ENCODE data around the gene FLT3.
"Not testable (repeated sequence)": the region's sequence is repeated elsewhere in the genome, so short reads cannot be mapped to it uniquely, and the experiment has no call there.

Gene FLT3

DNA sequence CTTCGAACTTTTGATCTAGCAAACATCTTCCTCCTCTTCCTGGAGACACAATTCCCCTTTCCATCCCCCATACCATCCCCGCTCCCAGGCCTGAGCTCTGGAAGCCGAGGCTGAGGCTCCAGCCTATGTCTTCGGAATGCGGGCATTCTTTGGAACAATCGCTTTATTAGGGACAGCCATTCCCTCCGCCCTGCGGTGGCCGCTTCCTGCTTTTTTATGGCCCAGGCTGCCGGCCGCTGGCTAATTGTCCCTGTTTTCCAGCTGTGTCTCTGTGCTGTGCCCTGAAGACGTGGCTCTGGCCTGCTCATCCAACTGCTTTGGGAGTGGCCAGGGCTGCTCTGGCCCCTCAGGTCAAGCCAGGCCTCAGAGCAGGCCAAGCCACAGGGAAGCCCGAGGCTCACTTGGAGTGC, 129.1 kb downstream of the FLT3 start:
- DNase-seq: no peak

DNA sequence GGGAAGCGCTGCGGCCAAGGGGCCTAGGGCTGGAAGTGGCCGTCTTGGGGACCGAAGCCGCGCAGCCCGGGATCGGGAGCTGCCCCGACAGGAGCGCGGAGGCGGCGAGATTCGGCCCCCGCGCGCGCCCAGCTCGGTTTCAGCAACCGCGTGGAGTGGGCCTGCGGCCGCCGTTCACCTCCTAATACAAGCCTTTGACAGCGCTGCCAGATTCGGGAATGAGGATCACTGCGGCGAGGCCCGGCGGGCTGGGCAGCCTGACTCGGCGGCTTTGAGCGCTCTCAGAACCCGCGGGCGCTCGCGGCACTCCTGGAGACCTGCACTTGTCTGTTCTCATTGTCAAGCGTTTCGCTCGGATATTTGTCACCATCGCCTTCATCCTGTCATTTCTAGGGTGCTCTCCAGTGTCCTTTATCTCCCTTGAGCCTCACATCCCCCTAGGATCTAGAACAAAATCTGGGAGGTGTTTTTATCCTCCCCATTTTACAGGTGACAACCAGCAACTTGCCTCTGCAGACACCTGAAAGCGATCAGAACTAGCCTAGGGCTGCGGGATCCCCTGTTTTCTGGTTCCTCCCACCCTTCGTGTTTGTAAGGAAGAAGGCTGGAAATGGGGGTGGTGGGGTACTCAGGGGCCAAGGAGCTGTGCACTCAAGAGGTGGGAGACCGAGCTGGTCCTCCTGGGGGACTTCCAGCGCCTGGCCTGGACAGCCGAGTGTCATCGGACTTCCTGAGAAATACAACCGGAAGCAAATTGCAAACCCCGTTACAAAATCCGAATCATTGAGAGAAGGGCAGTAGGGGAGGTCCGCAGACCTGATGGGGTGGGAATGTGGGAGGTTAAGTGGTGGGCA, 129.8 kb downstream of the FLT3 start:
- DNase-seq: no peak

DNA sequence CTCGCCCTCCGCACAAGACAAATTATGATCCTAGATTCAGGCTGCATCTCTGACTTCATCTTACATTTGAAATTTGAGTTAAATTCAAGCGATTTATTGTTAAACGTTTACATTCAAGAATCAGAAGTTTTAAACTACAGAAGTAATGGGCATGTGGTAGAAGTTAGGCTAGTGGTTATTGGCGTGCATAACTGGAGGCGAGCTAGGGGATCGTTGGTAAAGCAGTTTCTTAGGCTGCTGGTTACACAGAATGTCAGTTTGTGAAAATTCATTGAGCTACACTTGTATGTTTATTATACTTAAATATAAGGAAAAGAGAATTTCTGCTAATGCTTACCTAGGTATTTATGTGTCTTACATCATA, 130.5 kb downstream of the FLT3 start:
- no peak for DNase-seq

DNA sequence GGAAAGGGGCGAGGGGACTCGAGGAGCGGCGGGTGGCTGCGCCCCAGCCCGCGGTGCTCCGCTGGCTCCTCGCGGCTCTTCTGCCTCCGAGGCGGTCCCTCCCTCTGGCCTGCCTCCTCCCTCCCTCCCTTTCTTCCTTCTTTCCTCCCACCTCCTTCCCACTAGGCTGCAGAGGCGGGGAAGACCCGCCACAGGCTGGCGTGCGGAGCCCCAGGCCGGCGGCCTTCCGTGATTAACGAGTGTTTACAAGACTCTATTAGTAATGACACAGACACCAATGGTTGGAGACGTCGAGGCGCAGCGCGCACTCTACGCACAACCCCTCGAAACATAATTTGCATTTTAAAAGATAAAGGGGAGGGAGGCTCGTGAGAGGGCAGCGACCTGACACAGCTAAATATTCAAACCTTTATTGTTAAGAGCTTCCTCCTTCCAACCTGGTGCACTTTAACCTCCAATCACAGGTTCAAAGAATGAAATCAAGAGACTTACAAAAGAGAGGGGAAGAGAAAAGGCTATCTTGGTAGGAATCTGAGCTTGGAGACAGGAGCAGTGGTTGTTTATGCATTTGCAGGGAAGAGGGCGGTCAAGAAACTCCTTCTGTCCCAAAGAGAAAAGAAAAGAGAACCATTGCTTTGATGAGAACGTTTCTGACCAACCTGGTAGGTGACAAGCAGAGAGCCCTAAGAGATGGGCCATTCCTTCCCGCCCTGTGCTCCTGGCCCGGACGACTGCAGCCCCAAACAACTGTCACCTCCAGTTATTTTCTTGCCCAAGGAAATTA, 131.1 kb downstream of the FLT3 start, which contains the start of gene CDX2:
Gene CDX2, minus strand, starts transcription at position 234 of the 784 bp plus-strand sequence. CDS start 309 bp downstream, outside the sequence.
- no peak for DNase-seq

DNA sequence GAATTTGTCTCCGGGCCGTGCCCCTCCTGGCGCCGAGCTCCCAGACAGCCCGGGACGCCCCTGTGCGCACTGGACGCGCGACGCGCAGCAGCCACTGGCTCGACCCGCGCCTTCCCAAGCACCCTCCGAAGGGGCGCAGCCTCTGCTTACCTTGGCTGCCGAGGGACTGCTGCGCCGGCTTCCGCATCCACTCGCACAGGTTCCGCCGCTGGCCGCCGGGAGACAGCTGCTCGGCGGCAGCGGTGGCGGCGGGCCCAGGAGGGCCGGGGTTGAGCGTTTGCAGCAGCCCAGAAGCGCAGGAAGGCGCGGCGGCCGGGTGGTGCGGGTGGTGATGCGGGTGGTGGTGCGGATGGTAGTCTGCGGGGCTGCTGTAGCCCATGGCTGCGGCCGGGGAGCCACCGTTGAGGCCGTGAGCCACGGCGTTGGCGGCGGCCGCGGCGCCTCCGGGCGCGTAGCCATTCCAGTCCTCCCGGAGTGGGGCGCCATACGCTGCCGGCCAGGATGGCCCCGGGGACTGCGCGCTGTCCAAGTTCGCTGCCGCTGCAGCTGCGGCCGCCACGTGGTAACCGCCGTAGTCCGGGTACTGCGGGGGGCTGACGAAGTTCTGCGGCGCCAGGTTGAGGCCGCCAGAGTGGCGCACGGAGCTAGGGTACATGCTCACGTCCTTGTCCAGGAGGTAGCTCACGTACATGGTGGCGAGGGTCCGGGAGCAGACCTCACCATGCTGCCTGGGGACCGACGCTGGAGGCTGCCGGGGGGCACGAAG, 131.9 kb downstream of the FLT3 start:
- no peak for DNase-seq

GRCh38 chr13:27967736-27968315, 132.6 kb downstream of the FLT3 start:
- no peak for DNase-seq

- DNase-seq: no peak
These were observed 133.1 kb downstream of the FLT3 start for GRCh38 chr13:27967203-27967735.

DNA sequence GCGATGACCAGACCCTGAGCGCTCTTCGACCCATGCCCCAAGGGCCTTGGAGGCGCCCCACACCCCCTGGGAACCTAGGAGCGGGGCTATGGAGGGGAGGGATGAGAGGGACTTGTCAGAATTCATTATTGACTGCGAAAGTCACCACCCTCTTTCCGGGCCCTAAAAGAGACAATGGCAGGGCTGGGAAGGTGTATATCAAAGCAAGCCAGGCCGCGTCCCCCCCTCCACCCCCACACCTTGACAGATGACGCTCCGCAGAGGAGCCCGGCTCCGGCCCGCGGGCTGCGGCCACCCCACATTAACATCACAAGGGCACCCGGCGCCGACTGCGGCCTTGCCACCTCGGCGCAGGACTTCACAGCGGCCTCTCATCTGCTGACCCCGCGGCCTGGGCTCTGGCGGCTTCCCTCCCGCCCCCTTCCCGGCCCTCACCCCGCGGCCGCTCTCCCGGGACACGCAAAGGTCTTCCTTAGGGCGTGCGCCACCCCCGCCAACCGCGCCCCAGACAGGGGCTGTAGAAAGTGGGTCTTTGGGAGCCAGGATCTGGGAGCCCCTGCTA, 133.7 kb downstream of the FLT3 start:
- DNase-seq: no peak

DNA sequence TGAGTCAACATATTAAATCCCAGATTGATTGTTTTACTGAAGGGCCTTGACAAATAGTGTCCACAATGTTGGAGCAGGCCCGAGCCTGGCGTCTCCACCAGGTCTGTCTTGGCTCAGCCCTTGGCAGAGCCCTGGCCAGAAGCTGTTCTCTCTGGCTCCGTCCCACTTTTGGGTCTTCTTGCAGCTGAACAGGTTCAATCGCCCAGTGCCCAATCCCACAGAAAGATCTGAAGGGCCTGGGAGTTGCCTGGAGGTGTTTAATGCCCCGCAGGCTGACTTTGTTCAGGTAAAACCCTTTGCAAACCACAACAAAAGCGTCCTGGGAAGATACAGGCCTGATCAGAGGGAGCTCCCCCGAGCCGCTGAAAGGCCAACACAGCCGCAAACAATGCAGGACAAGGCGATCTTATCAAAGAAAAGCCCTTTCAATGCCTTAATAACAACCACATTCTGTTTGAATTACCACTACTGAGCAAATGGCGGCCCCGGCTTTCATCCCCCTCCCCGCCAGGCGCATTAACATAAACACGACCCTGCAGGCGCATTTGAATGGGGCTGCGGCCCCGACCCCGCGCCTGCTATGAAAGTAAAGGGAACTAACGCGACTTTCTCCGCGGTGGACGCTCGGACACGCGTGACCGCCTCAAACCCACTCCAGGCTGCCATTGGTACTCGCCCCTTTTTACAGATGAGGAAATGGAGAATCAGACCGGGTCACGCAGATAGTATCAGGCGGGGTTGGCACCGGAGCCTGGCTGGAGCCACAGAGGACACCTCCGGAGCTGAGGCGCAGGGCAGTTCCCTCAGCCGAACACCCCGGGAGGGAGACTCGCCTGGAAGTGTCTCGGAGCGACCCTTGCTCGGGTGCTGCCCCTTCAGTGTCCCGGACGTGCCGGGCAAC, 134.4 kb downstream of the FLT3 start:
- no peak for DNase-seq

GRCh38 chr13:27965343-27965739, 135.0 kb downstream of the FLT3 start:
- DNase-seq: no peak

- DNase-seq: no peak
These were observed 135.5 kb downstream of the FLT3 start for GRCh38 chr13:27964741-27965323.

DNA sequence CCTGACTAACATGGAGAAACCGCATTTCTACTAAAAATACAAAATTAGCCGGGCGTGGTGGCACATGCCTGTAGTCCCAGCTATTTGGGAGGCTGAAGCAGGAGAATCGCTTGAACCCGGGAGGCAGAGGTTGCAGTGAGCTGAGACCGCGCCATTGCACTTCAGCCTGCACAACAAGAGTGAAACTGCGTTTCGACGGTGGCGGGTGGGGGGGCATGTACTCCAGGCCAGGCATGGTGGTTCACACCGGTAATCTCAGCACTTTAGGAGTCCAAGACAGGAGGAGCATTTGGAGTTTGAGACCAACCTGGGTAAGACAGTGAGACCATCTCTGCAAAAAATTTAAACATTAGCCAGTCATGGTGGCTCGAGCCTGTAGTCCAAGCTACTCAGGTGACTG, 136.2 kb downstream of the FLT3 start:
- not testable (repeated sequence) for DNase-seq

DNA sequence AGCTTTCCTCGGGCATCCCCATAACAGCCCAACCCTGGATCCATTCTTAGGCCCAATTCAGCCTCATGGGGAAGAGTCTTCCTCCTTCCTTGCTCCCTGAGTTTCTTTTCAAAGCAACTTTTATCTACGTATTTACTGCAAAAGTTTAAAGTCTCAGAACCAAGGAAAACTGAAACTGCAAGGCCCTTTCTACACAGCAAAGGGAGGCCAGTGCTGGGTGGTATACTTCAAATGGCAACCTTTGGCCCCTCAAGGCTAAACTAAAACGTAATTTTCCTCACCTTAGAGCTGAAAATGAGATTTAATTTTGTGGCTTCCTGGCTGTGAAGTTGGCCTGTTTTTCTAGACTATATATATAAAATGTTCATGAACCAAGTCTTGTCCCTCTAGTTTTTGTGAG, 136.9 kb downstream of the FLT3 start:
- no peak for DNase-seq

- DNase-seq: no peak
These were observed 137.4 kb downstream of the FLT3 start for GRCh38 chr13:27962982-27963381.

DNA sequence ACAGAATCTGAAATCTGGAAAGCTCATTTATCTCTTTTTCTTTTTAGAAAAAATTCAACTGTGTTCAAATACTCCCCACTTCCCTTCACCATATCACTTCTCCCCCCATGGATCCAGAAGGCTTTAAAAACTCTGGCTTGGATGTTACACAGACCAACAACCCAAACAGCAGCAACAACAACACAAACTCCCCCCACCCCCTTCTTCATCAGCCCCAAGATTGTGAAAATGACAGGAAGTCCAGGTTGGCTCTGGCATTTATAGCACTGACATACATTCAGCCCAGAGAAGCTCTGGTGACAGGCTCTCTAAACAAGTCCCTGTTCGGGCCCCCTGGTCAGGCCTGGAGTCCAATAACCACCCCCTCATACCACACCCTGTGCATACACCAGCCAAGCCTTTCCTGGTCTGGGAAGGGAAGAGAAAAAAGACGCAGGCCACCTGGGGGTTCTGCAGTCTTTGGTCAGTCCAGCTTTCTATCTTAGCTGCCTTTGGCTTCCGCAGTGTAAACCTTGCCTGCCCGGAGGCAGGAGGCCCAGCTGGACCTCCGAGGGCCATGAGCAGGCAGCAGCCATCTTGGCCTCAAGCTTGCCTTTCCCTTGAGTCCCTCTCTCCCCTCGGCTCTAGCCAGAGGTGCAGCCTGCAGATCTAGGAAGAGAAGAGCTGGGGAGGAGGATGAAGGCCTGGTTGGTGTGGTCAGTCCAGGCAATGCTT, 138.1 kb downstream of the FLT3 start:
- no peak for DNase-seq

DNA sequence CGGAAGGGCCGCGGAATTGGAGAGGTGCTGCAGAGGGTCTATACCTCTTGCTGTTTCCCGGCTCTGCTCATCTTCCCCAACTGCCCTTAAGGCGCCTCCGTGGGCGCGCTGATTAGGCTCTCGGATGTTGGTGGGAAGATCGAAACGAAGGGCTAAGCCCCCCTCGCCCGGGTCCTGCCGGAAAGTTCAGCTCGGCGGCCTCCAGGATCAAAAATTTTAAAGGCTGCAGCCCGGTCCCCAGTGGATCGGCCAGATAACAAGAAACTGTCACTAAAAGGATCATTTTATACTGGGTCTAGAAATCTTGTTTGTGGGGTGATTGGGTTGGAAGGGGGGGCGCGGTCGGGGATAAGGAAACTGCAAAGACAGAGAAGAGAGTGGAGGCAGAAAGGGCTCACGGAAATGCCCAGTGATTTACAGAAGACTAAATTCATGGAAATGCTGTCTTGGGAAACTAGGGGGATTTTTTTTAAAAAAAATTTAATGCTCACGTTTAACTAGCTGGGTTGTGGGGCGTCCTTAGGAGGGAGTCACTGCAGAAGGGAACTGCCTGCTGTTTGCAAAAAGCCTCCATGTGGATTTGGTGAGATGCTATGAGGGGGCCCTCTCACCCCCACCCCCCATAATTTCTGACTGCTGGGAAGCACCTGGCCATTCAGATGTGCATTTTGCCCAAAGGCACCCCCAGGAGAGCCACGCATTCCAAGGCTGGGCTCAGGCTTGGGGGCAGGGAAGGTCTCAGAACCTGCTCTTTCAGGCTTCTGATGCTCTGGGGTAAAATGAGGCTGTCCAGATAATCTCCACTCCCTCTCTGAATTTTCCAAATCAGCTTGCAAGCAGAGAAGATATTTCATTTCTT, 138.9 kb downstream of the FLT3 start:
- no peak for DNase-seq

DNA sequence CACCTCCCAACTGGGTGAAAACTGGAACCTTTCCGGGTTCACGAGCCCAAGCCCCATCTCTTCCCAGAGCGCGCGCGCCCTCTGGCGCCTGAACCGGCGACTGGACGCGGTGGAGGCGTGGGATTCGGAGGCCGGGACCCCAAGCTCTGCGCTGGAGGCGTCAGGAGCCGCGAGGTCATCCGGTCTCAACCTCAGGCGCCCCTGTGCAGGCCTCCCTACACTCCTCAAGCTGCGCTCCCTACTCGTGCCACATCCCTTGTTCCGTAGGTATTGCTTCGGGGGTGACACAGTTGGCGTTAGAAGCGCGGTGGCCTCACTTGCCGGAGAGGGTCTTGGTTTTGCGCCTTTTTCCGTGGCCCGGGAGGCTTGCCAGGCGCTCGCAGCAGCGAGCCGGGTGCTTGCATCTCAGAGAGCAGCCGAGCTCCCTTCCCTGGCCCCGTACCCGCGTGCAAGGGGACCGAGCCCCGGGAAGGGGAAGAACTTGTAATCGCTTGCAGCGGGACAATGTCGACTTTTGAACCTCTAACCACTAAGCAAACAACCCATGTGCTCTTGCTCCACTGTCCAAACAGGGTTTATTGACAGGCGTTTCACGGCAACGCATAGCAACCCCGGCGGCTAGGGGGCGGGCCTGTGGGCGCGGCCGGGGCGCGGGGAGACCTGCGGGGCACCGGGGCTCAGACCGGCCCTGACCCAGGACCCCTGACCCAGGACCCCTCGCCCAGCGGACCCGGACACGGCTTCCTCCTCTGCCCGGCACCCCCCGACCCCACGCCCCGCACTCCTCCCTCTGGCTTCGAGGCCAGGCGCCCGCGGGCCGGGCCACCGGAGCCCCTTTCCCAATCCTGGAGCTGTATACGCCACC, 139.8 kb downstream of the FLT3 start:
- peak; percentile 33 to 45 for DNase-seq

GRCh38 chr13:27959976-27960361, 140.4 kb downstream of the FLT3 start:
- DNase-seq: no peak
